HEK293 (cell line): ENCODE data around the gene HOXD10.
A peak's percentile ranks its signal among the peaks of the same experiment; 100 is the strongest.

Experiments
- CTCF ChIP-seq: fragments of 450-650 bp; formaldehyde crosslinking; IDR thresholded peaks from 2 replicates; pipeline ENCODE4 v1.5.1; 2016; ENCODE audit warnings: missing biosample characterization, missing genetic modification characterization
- EGR2 ChIP-seq: fragments of 450-650 bp; formaldehyde crosslinking; IDR thresholded peaks from 2 replicates; pipeline ENCODE4 v1.5.1; 2016; ENCODE audit warnings: low read depth, missing biosample characterization, missing genetic modification characterization
- KLF1 ChIP-seq: fragments of 450-650 bp; formaldehyde crosslinking; IDR thresholded peaks from 2 replicates; pipeline ENCODE4 v1.5.1; 2016; ENCODE audit warnings: missing biosample characterization, missing genetic modification characterization
- OSR2 ChIP-seq: fragments of 450-650 bp; formaldehyde crosslinking; IDR thresholded peaks from 2 replicates; pipeline ENCODE4 v1.5.1; 2016; ENCODE audit warnings: missing biosample characterization, missing genetic modification characterization
- SP7 ChIP-seq: fragments of 450-650 bp; formaldehyde crosslinking; IDR thresholded peaks from 2 replicates; pipeline ENCODE4 v1.5.1; 2016; ENCODE audit warnings: missing biosample characterization, missing genetic modification characterization
- YY1 ChIP-seq: fragments of 450-650 bp; formaldehyde crosslinking; IDR thresholded peaks from 2 replicates; pipeline ENCODE4 v1.5.1; 2018; ENCODE audit warnings: missing biosample characterization, missing genetic modification characterization
- ZBTB21 ChIP-seq: fragments of 450-650 bp; formaldehyde crosslinking; IDR thresholded peaks from 2 replicates; pipeline ENCODE4 v1.5.1; 2017; ENCODE audit warnings: missing biosample characterization, missing genetic modification characterization
- ZFP41 ChIP-seq: fragments of 450-650 bp; formaldehyde crosslinking; IDR thresholded peaks from 2 replicates; pipeline ENCODE4 v1.5.1; 2016; ENCODE audit warnings: missing biosample characterization, missing genetic modification characterization, borderline replicate concordance
- ZNF10 ChIP-seq: fragments of 450-650 bp; formaldehyde crosslinking; IDR thresholded peaks from 2 replicates; pipeline ENCODE4 v1.5.1; 2017; ENCODE audit warnings: missing biosample characterization, missing genetic modification characterization
- ZNF121 ChIP-seq: fragments of 450-650 bp; formaldehyde crosslinking; IDR thresholded peaks from 2 replicates; pipeline ENCODE4 v1.5.1; 2016; ENCODE audit warnings: missing biosample characterization, missing genetic modification characterization
- ZNF133 ChIP-seq: fragments of 450-650 bp; formaldehyde crosslinking; IDR thresholded peaks from 2 replicates; pipeline ENCODE4 v1.5.1; 2016; ENCODE audit warnings: missing biosample characterization, missing genetic modification characterization
- ZNF138 ChIP-seq: fragments of 450-650 bp; formaldehyde crosslinking; IDR thresholded peaks from 2 replicates; pipeline ENCODE4 v1.5.1; 2016; ENCODE audit warnings: missing biosample characterization, missing genetic modification characterization, borderline replicate concordance
- ZNF155 ChIP-seq: fragments of 450-650 bp; formaldehyde crosslinking; IDR thresholded peaks from 2 replicates; pipeline ENCODE4 v1.5.1; 2016; ENCODE audit warnings: missing biosample characterization, missing genetic modification characterization
- ZNF169 ChIP-seq: fragments of 450-650 bp; formaldehyde crosslinking; IDR thresholded peaks from 2 replicates; pipeline ENCODE4 v1.5.1; 2016; ENCODE audit warnings: missing biosample characterization, missing genetic modification characterization
- ZNF184 ChIP-seq: fragments of 450-650 bp; IDR thresholded peaks from 2 replicates; pipeline ENCODE4 v1.5.1; 2018; ENCODE audit warnings: missing biosample characterization, mild to moderate bottlenecking, missing genetic modification characterization
- ZNF211 ChIP-seq: fragments of 450-650 bp; formaldehyde crosslinking; IDR thresholded peaks from 2 replicates; pipeline ENCODE4 v1.5.1; 2016; ENCODE audit warnings: low read depth, missing biosample characterization, missing genetic modification characterization
- ZNF26 ChIP-seq: fragments of 450-650 bp; formaldehyde crosslinking; IDR thresholded peaks from 2 replicates; pipeline ENCODE4 v1.5.1; 2016; ENCODE audit warnings: missing biosample characterization, missing genetic modification characterization
- ZNF354C ChIP-seq: fragments of 450-650 bp; formaldehyde crosslinking; IDR thresholded peaks from 2 replicates; pipeline ENCODE4 v1.5.1; 2016; ENCODE audit warnings: missing biosample characterization, missing genetic modification characterization, low read depth, borderline replicate concordance
- ZNF426 ChIP-seq: fragments of 450-650 bp; formaldehyde crosslinking; IDR thresholded peaks from 2 replicates; pipeline ENCODE4 v1.5.1; 2017; ENCODE audit warnings: missing biosample characterization, missing genetic modification characterization, mild to moderate bottlenecking, inconsistent platforms, moderate library complexity
- ZNF549 ChIP-seq: fragments of 450-650 bp; IDR thresholded peaks from 2 replicates; pipeline ENCODE4 v1.5.1; 2018; ENCODE audit warnings: missing biosample characterization, missing genetic modification characterization, mild to moderate bottlenecking, inconsistent platforms, moderate library complexity
- ZNF555 ChIP-seq: fragments of 450-650 bp; formaldehyde crosslinking; conservative IDR thresholded peaks from 2 replicates; pipeline ENCODE4 v1.5.1; 2017; ENCODE audit warnings: missing biosample characterization, mild to moderate bottlenecking, missing genetic modification characterization, inconsistent platforms
- ZNF600 ChIP-seq: fragments of 450-650 bp; formaldehyde crosslinking; IDR thresholded peaks from 2 replicates; pipeline ENCODE4 v1.5.1; 2016; ENCODE audit warnings: missing biosample characterization, missing genetic modification characterization
- ZNF621 ChIP-seq: fragments of 450-650 bp; formaldehyde crosslinking; IDR thresholded peaks from 2 replicates; pipeline ENCODE4 v1.5.1; 2017; ENCODE audit warnings: missing biosample characterization, missing genetic modification characterization
- ZNF76 ChIP-seq: fragments of 450-650 bp; formaldehyde crosslinking; IDR thresholded peaks from 2 replicates; pipeline ENCODE4; 2016; ENCODE audit warnings: low read depth, missing biosample characterization, missing genetic modification characterization, borderline replicate concordance
- ZNF777 ChIP-seq: fragments of 450-650 bp; formaldehyde crosslinking; IDR thresholded peaks from 2 replicates; pipeline ENCODE4 v1.5.1; 2017; ENCODE audit warnings: missing biosample characterization, missing genetic modification characterization, borderline replicate concordance
- TF ChIP-seq, protein P1 (sequence below): IDR thresholded peaks from 2 replicates; pipeline ENCODE4 v1.6.1; 2011; ENCODE audit warnings: mild to moderate bottlenecking, low read depth, low read length, borderline replicate concordance
- TF ChIP-seq, protein P2 (sequence below): fragments of 450-650 bp; formaldehyde crosslinking; optimal IDR thresholded peaks from 2 replicates; pipeline ENCODE3; 2016; ENCODE audit warnings: missing biosample characterization, mild to moderate bottlenecking, missing genetic modification characterization
- TF ChIP-seq, protein P3 (sequence below): fragments of 450-650 bp; formaldehyde crosslinking; IDR thresholded peaks from 2 replicates; pipeline ENCODE4 v1.5.1; 2017; ENCODE audit warnings: missing biosample characterization, missing genetic modification characterization
- TF ChIP-seq, protein P4 (sequence below): fragments of 450-650 bp; formaldehyde crosslinking; IDR thresholded peaks from 2 replicates; pipeline ENCODE4 v1.5.1; 2017; ENCODE audit warnings: missing biosample characterization, missing genetic modification characterization
- TF ChIP-seq, protein P5 (sequence below): fragments of 450-650 bp; formaldehyde crosslinking; IDR thresholded peaks from 2 replicates; pipeline ENCODE4; 2016; ENCODE audit warnings: missing biosample characterization, missing genetic modification characterization

HOXD10 gene

DNA sequence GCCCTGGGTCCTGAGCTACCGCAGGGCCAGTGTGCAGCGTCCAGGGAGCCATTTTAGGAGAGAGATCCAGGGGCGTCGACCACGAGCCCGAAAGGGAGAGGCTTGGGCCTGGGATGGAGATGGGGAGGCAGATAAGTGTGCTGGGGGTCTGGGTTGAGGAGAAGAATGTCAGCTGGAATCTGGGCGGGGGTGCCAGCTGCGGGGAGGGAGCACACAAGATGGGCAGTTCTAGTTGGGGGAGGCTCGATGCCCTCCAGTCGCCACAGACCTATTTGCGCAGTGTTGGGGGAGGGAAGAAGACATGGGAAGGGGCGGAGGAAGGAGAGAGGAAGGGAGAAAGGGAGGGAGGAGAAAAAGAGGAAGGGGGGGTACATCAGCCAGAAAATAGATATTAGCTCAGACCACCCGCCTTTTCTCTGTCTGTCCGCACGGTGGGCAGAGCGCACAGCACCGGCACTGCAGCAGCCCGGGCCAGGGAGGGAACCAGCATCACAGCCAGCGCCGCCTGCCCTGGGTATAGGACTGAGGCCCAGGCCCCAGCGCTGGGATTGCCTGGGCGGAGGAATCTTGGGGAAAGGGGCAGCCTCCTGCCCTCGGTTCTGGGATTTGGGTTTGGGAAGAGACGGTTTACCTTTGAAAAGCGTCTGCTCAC lies 11.4 kb upstream of the HOXD10 start (continued):
- TF ChIP-seq, protein P1, sequence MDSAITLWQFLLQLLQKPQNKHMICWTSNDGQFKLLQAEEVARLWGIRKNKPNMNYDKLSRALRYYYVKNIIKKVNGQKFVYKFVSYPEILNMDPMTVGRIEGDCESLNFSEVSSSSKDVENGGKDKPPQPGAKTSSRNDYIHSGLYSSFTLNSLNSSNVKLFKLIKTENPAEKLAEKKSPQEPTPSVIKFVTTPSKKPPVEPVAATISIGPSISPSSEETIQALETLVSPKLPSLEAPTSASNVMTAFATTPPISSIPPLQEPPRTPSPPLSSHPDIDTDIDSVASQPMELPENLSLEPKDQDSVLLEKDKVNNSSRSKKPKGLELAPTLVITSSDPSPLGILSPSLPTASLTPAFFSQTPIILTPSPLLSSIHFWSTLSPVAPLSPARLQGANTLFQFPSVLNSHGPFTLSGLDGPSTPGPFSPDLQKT = no peak
- no peak for TF ChIP-seq ZNF600 (tag by site-specific recombination)
- TF ChIP-seq ZNF621 (tag by site-specific recombination) = no peak
- no peak for TF ChIP-seq ZNF777
- TF ChIP-seq ZNF10 (tag by site-specific recombination) = no peak
- TF ChIP-seq OSR2 (tag by site-specific recombination) = 0 out of 2 replicates have a peak, but pooled peaks have one; percentile 24
- TF ChIP-seq ZNF555 (tag by site-specific recombination) = no peak
- TF ChIP-seq, protein P2, sequence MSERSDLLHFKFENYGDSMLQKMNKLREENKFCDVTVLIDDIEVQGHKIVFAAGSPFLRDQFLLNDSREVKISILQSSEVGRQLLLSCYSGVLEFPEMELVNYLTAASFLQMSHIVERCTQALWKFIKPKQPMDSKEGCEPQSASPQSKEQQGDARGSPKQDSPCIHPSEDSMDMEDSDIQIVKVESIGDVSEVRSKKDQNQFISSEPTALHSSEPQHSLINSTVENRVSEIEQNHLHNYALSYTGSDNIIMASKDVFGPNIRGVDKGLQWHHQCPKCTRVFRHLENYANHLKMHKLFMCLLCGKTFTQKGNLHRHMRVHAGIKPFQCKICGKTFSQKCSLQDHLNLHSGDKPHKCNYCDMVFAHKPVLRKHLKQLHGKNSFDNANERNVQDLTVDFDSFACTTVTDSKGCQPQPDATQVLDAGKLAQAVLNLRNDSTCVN = no peak
- TF ChIP-seq ZNF138 (tag by site-specific recombination) = no peak
- TF ChIP-seq, protein P3, sequence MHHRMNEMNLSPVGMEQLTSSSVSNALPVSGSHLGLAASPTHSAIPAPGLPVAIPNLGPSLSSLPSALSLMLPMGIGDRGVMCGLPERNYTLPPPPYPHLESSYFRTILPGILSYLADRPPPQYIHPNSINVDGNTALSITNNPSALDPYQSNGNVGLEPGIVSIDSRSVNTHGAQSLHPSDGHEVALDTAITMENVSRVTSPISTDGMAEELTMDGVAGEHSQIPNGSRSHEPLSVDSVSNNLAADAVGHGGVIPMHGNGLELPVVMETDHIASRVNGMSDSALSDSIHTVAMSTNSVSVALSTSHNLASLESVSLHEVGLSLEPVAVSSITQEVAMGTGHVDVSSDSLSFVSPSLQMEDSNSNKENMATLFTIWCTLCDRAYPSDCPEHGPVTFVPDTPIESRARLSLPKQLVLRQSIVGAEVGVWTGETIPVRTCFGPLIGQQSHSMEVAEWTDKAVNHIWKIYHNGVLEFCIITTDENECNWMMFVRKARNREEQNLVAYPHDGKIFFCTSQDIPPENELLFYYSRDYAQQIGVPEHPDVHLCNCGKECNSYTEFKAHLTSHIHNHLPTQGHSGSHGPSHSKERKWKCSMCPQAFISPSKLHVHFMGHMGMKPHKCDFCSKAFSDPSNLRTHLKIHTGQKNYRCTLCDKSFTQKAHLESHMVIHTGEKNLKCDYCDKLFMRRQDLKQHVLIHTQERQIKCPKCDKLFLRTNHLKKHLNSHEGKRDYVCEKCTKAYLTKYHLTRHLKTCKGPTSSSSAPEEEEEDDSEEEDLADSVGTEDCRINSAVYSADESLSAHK (tag by site-specific recombination) = no peak
- TF ChIP-seq ZNF155 (tag by site-specific recombination) = no peak
- TF ChIP-seq ZNF354C (tag by site-specific recombination) = no peak
- TF ChIP-seq EGR2 (tag by site-specific recombination) = peak; percentile 52; the same call in 1 of the 2 replicates
- no peak for TF ChIP-seq ZNF184 (tag by site-specific recombination)
- no peak for TF ChIP-seq ZNF426
- no peak for TF ChIP-seq ZNF169
- TF ChIP-seq ZNF121 (tag by site-specific recombination) = no peak
- peak; percentile 77 for TF ChIP-seq ZNF76
- TF ChIP-seq, protein P4, sequence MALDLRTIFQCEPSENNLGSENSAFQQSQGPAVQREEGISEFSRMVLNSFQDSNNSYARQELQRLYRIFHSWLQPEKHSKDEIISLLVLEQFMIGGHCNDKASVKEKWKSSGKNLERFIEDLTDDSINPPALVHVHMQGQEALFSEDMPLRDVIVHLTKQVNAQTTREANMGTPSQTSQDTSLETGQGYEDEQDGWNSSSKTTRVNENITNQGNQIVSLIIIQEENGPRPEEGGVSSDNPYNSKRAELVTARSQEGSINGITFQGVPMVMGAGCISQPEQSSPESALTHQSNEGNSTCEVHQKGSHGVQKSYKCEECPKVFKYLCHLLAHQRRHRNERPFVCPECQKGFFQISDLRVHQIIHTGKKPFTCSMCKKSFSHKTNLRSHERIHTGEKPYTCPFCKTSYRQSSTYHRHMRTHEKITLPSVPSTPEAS = no peak; the same call in 1 of the 2 replicates
- TF ChIP-seq ZNF26 (tag by site-specific recombination) = no peak
- no peak for TF ChIP-seq ZNF211 (tag by site-specific recombination)
- TF ChIP-seq ZNF549 (tag by site-specific recombination) = no peak
- 0 out of 2 replicates have a peak, but pooled peaks have one; percentile 22 for TF ChIP-seq ZBTB21 (tag by site-specific recombination)
- TF ChIP-seq SP7 (tag by site-specific recombination) = 0 out of 2 replicates have a peak, but pooled peaks have one; percentile 21
- TF ChIP-seq ZNF133 (tag by site-specific recombination) = no peak
- no peak; the same call in 1 of the 2 replicates for TF ChIP-seq YY1 (tag by site-specific recombination)
- TF ChIP-seq ZFP41 (tag by site-specific recombination) = no peak
- peak; percentile 79 for TF ChIP-seq CTCF (tag by site-specific recombination)
- TF ChIP-seq, protein P5, sequence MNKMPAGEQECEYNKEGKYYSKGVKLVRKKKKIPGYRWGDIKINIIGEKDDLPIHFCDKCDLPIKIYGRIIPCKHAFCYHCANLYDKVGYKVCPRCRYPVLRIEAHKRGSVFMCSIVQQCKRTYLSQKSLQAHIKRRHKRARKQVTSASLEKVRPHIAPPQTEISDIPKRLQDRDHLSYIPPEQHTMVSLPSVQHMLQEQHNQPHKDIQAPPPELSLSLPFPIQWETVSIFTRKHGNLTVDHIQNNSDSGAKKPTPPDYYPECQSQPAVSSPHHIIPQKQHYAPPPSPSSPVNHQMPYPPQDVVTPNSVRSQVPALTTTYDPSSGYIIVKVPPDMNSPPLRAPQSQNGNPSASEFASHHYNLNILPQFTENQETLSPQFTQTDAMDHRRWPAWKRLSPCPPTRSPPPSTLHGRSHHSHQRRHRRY (tag by site-specific recombination) = no peak
- peak; percentile 67 for TF ChIP-seq KLF1 (tag by site-specific recombination)
